A549 (cell line): ENCODE measurements around the gene PIH1D1. TPM values are rescaled to one million over a fixed set of nuclear protein-coding genes. Genes with fewer than 3 reads are reported as not detected.

ENCODE experiments used
- ATAC-seq, 2 experiments: fragments of 200-7000 bp in 1 of 2; fragments of >200 bp in 1 of 2; cut with Nextera tagmentation in 1 of 2; cut with Tn5 transposase in 1 of 2; 3 replicates each; pipeline versions ENCODE4 v1.8.0 to v1.9.1; 2018 to 2020; ENCODE audit warnings: mild to moderate bottlenecking in 1 of 2, moderate library complexity in 1 of 2
- CTCF ChIA-PET: fragments of 300-600 bp; sonication (Branson Sonifier 250); formaldehyde crosslinking; extraction: SDS; loops from one replicate; lab custom pipeline; 2021; ENCODE audit warnings: antibody characterized with exemption, inconsistent platforms; lab: Yijun Ruan, JAX
- POLR2A ChIA-PET: fragments of 350-600 bp; formaldehyde crosslinking; extraction: SDS; loops from one replicate; lab custom pipeline; 2021; ENCODE audit warnings: antibody characterized with exemption, inconsistent platforms; lab: Yijun Ruan, JAX
- DNase-seq, 2 experiments: peaks; one replicate each; pipeline versions ENCODE4 v3.0.0 to v3.0.0-alpha.2; 2011 to 2016; ENCODE audit warnings: low read depth in 1 of 2, low spot score in 1 of 2
- FAIRE-seq: peaks from 2 replicates; lab custom pipeline; 2011; peaks lifted over from hg19 to GRCh38; lab: Jason Lieb, UNC
- H3K27ac ChIP-seq, 2 experiments: fragments of >200 bp; sonication (Bioruptor Twin); formaldehyde crosslinking; 3 replicates each; pipeline ENCODE4 v1.5.1; 2016 to 2017
- H3K4me1 ChIP-seq: fragments of >200 bp; sonication (Bioruptor Twin); formaldehyde crosslinking; 3 replicates; pipeline ENCODE4 v1.6.1; 2016
- H3K4me2 ChIP-seq: fragments of >200 bp; sonication (Bioruptor Twin); formaldehyde crosslinking; 3 replicates; pipeline ENCODE4 v1.6.1; 2016
- H3K4me3 ChIP-seq: fragments of >200 bp; sonication (Bioruptor Twin); formaldehyde crosslinking; 3 replicates; pipeline ENCODE4 v1.5.1; 2016
- H3K9me3 ChIP-seq: fragments of >200 bp; sonication (Bioruptor Twin); formaldehyde crosslinking; 3 replicates; pipeline ENCODE4 v1.6.1; 2016
- ATOH8 ChIP-seq: fragments of 250-450 bp; sonication (Bioruptor Pico); IDR thresholded peaks from 2 replicates; pipeline ENCODE4 v1.5.0; 2020; ENCODE audit warnings: low read depth, mild to moderate bottlenecking, moderate library complexity
- CBX2 ChIP-seq: fragments of 200-600 bp; sonication (generic); IDR thresholded peaks from 2 replicates; pipeline ENCODE4 v1.6.1; 2016; ENCODE audit warnings: low read depth, mild to moderate bottlenecking, borderline replicate concordance
- CBX8 ChIP-seq: fragments of 200-600 bp; sonication (generic); IDR thresholded peaks from 2 replicates; pipeline ENCODE4 v1.6.1; 2016
- CEBPB ChIP-seq, 2 experiments: fragments of >200 bp in 1 of 2; sonication (Bioruptor Twin) in 1 of 2; formaldehyde crosslinking in 1 of 2; IDR thresholded peaks; 2 replicates each; pipeline ENCODE4 v1.6.1; 2012 to 2016
- CHD2 ChIP-seq: fragments of 150-350 bp; IDR thresholded peaks from 2 replicates; pipeline ENCODE4 v1.6.1; 2014; ENCODE audit warnings: low read length; ENCODE audit not compliant: partially characterized antibody
- EHMT2 ChIP-seq: fragments of 200-600 bp; sonication (generic); IDR thresholded peaks from 2 replicates; pipeline ENCODE4 v1.6.1; 2016; ENCODE audit warnings: antibody characterized with exemption, low read depth, mild to moderate bottlenecking, moderate library complexity
- ESRRA ChIP-seq: fragments of 150-350 bp; IDR thresholded peaks from 2 replicates; pipeline ENCODE4 v1.6.1; 2014; ENCODE audit warnings: mild to moderate bottlenecking, low read length, borderline replicate concordance
- FOSL2 ChIP-seq, 2 experiments: fragments of 450-650 bp in 1 of 2; fragments of >200 bp in 1 of 2; sonication (Bioruptor Twin) in 1 of 2; formaldehyde crosslinking; IDR thresholded peaks; 2 replicates each; pipeline versions ENCODE4 v1.5.0 to v1.6.1; 2016 to 2020; ENCODE audit warnings: mild to moderate bottlenecking in 1 of 2, moderate library complexity in 1 of 2
- FOXS1 ChIP-seq: fragments of 250-450 bp; sonication (Bioruptor Pico); IDR thresholded peaks from 2 replicates; pipeline ENCODE4 v1.5.0; 2020; ENCODE audit warnings: mild to moderate bottlenecking, moderate library complexity
- GATA3 ChIP-seq: IDR thresholded peaks from 2 replicates; pipeline ENCODE4 v1.6.1; 2012; ENCODE audit warnings: borderline replicate concordance
- HDAC2 ChIP-seq: fragments of 200-600 bp; sonication (generic); IDR thresholded peaks from 2 replicates; pipeline ENCODE4 v1.6.1; 2016
- HOXB13 ChIP-seq: fragments of 250-450 bp; sonication (Bioruptor Pico); IDR thresholded peaks from 2 replicates; pipeline ENCODE4 v1.5.0; 2020; ENCODE audit warnings: low read depth, mild to moderate bottlenecking, moderate library complexity
- HOXB5 ChIP-seq: fragments of 250-450 bp; sonication (Bioruptor Pico); IDR thresholded peaks from 2 replicates; pipeline ENCODE4 v1.5.0; 2020; ENCODE audit warnings: mild to moderate bottlenecking, moderate library complexity
- JUNB ChIP-seq: fragments of >200 bp; sonication (Bioruptor Twin); formaldehyde crosslinking; IDR thresholded peaks from 2 replicates; pipeline ENCODE4 v1.6.1; 2016
- MAFK ChIP-seq: fragments of 450-650 bp; IDR thresholded peaks from 2 replicates; pipeline ENCODE4 v1.6.1; 2014; ENCODE audit not compliant: partially characterized antibody
- MYC ChIP-seq: IDR thresholded peaks from 2 replicates; pipeline ENCODE4 v1.6.1; 2012; ENCODE audit warnings: mild to moderate bottlenecking, inconsistent platforms, low read length, improper control_type of control experiment, borderline replicate concordance
- NFE2L2 ChIP-seq: fragments of 150-350 bp; conservative IDR thresholded peaks from 2 replicates; pipeline ENCODE4 v1.6.1; 2014; ENCODE audit warnings: low read length
- NR3C1 ChIP-seq: fragments of >200 bp; sonication (Bioruptor Twin); formaldehyde crosslinking; IDR thresholded peaks from 3 replicates; pipeline ENCODE4 v1.6.1; 2017
- RAD21 ChIP-seq, 2 experiments: fragments of >200 bp in 1 of 2; sonication (Bioruptor Twin) in 1 of 2; formaldehyde crosslinking in 1 of 2; IDR thresholded peaks in 1 of 2; conservative IDR thresholded peaks in 1 of 2; 2 replicates in 1 of 2; 3 replicates in 1 of 2; pipeline ENCODE4 v1.6.1; 2012 to 2018; ENCODE audit warnings: inconsistent platforms in 1 of 2
- RCOR1 ChIP-seq: fragments of 150-350 bp; IDR thresholded peaks from 2 replicates; pipeline ENCODE4 v1.6.1; 2014; ENCODE audit warnings: antibody characterized with exemption, low read length, low read depth
- RNF2 ChIP-seq: fragments of 200-600 bp; sonication (generic); IDR thresholded peaks from 2 replicates; pipeline ENCODE4 v1.6.1; 2016; ENCODE audit warnings: low read depth, mild to moderate bottlenecking, antibody characterized with exemption, moderate library complexity, borderline replicate concordance
- TFCP2L1 ChIP-seq: fragments of 250-450 bp; sonication (Bioruptor Pico); IDR thresholded peaks from 2 replicates; pipeline ENCODE4 v1.5.0; 2021; ENCODE audit warnings: mild to moderate bottlenecking
- ZC3H11A ChIP-seq: fragments of 450-650 bp; IDR thresholded peaks from 2 replicates; pipeline ENCODE4 v1.6.1; 2014; ENCODE audit warnings: antibody characterized with exemption, mild to moderate bottlenecking
- ZFP36 ChIP-seq: fragments of 450-650 bp; IDR thresholded peaks from 2 replicates; pipeline ENCODE4 v1.6.1; 2014; ENCODE audit warnings: borderline replicate concordance; ENCODE audit not compliant: partially characterized antibody
- ZNF302 ChIP-seq: fragments of 250-450 bp; sonication (Bioruptor Pico); IDR thresholded peaks from 2 replicates; pipeline ENCODE4 v1.9.0; 2021; ENCODE audit warnings: inconsistent platforms, mild to moderate bottlenecking, moderate library complexity
- ZSCAN20 ChIP-seq: fragments of 250-450 bp; sonication (Bioruptor Pico); IDR thresholded peaks from 2 replicates; pipeline ENCODE4 v1.8.0; 2022; ENCODE audit warnings: mild to moderate bottlenecking, moderate library complexity
- WGBS: methylation state at CpG from one replicate; pipeline ENCODE4 v1.1.6; 2017; ENCODE audit errors: missing lambda C conversion rate; 5-methylcytosine and 5-hydroxymethylcytosine counted together
- polyA plus RNA-seq, 4 experiments: library from polyadenylated mRNA; depleted of rRNA in 3 of 4; stranded (reverse); fragments of >200 nt; fragmentation: RNase III in 1 of 4; extraction: RNeasy Plus Mini Kit Qiagen cat#74134 plus additional on column Dnase treatment in 1 of 4; gene quantifications; 2 replicates in 3 of 4; 3 replicates in 1 of 4; pipeline ENCODE4 v1.2.3, GENCODE V29; 2011 to 2017
- TF ChIP-seq, protein P1 (sequence below): fragments of 250-450 bp; sonication (Bioruptor Pico); IDR thresholded peaks from 2 replicates; pipeline ENCODE4 v1.5.0; 2021; ENCODE audit warnings: mild to moderate bottlenecking, moderate library complexity, borderline replicate concordance
- TF ChIP-seq, protein P2 (sequence below): fragments of >200 bp; sonication (Bioruptor Twin); formaldehyde crosslinking; IDR thresholded peaks from 2 replicates; pipeline ENCODE4 v1.6.1; 2016
- TF ChIP-seq, protein P3 (sequence below): IDR thresholded peaks from 2 replicates; pipeline ENCODE4 v1.6.1; 2012; ENCODE audit warnings: low read depth, borderline replicate concordance

The PIH1D1 gene
- polyA plus RNA-seq, 2 of the 4 experiments (the other 2 are of a cell fraction), result 89.7 to 114 TPM

- WGBS, result 20% methylated on average over 30 of the region's 30 CpGs
- Histone ChIP-seq H3K27ac (no peak overlapping the region), H3K4me2 (peak overlapping the region; percentile 52; the same call in 2 of the 3 replicates), H3K9me3 (no peaks in the 10 kb centered on the region), H3K4me1 (peaks cover 37% of the 10 kb centered on the region), H3K4me3 (no peak overlapping the region)
- ChIA-PET CTCF (interaction anchor here (0.7 to 13.8 kb wide), 10 partner anchors 7 to 145 kb away, joined by 3 to 141 read pairs (median 6); partner anchors contain the start of gene PIH1D1), POLR2A (interaction anchor here (1.6 kb wide), 1 partner anchor 64 kb away, joined by 3 read pairs; the partner anchor contains the start of gene TEAD2)
- TF ChIP-seq, protein P1, sequence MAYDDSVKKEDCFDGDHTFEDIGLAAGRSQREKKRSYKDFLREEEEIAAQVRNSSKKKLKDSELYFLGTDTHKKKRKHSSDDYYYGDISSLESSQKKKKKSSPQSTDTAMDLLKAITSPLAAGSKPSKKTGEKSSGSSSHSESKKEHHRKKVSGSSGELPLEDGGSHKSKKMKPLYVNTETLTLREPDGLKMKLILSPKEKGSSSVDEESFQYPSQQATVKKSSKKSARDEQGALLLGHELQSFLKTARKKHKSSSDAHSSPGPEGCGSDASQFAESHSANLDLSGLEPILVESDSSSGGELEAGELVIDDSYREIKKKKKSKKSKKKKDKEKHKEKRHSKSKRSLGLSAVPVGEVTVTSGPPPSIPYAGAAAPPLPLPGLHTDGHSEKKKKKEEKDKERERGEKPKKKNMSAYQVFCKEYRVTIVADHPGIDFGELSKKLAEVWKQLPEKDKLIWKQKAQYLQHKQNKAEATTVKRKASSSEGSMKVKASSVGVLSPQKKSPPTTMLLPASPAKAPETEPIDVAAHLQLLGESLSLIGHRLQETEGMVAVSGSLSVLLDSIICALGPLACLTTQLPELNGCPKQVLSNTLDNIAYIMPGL (CRISPR knock-in tag), result no peak
- no peak for TF ChIP-seq MYC
- no peak for TF ChIP-seq HDAC2
- TF ChIP-seq FOXS1 (CRISPR knock-in tag), result no peak
- TF ChIP-seq ESRRA, result no peak
- no peak for TF ChIP-seq TFCP2L1 (CRISPR knock-in tag)
- no peak for TF ChIP-seq JUNB
- TF ChIP-seq ZC3H11A, result no peak
- no peak for TF ChIP-seq RNF2
- TF ChIP-seq FOSL2 (IDR thresholded peaks at IDR 0.05), result no peak
- TF ChIP-seq FOSL2 (CRISPR knock-in tag; IDR thresholded peaks at IDR 0.05), result no peak
- no peak for TF ChIP-seq EHMT2
- TF ChIP-seq MAFK, result no peak
- TF ChIP-seq NFE2L2, result no peak
- TF ChIP-seq ZNF302, result no peak
- no peak for TF ChIP-seq ZSCAN20 (CRISPR knock-in tag)
- TF ChIP-seq, protein P2, sequence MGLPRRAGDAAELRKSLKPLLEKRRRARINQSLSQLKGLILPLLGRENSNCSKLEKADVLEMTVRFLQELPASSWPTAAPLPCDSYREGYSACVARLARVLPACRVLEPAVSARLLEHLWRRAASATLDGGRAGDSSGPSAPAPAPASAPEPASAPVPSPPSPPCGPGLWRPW, result no peak
- DNase-seq (no peak), ATAC-seq (no peak; a peak in 1 of 6 replicates), FAIRE-seq (no peak)
Measured at GRCh38 chr19:49425922-49426592, 25.6 kb downstream of the PIH1D1 start.

GRCh38 chr19:49425178-49425577 is 26.4 kb downstream of the PIH1D1 start, which contains the start of gene GFY:
Gene GFY (plus strand): TSS chr19:49425388. CDS start chr19:49426431, 1,043 bp downstream.
- Histone ChIP-seq H3K4me3 (no peak within 1 kb of the TSS), H3K27ac (no peak within 1 kb of the TSS), H3K4me2 (peak within 1 kb of the TSS; percentile 52; the same call in 2 of the 3 replicates), H3K9me3 (no peaks in the 10 kb centered on the region), H3K4me1 (peaks cover 37% of the 10 kb centered on the region)
- no peak for DNase-seq
- TF ChIP-seq CHD2, result no peak
- no peak for TF ChIP-seq ZFP36
- no peak for TF ChIP-seq CBX8
- TF ChIP-seq, protein P3, sequence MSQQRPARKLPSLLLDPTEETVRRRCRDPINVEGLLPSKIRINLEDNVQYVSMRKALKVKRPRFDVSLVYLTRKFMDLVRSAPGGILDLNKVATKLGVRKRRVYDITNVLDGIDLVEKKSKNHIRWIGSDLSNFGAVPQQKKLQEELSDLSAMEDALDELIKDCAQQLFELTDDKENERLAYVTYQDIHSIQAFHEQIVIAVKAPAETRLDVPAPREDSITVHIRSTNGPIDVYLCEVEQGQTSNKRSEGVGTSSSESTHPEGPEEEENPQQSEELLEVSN, result no peak
- no peak for TF ChIP-seq HOXB5 (CRISPR knock-in tag)
- TF ChIP-seq CEBPB (IDR thresholded peaks at IDR 0.05), result no peak
- no peak for TF ChIP-seq HDAC2
- no peak for TF ChIP-seq ZNF302
- no peak for TF ChIP-seq ATOH8 (CRISPR knock-in tag)
- TF ChIP-seq RAD21 (conservative IDR thresholded peaks at IDR 0.05 in 1 of 2, IDR thresholded peaks at IDR 0.05 in 1 of 2), result no peak
- no peak for TF ChIP-seq FOSL2 (IDR thresholded peaks at IDR 0.05)
- no peak for TF ChIP-seq FOSL2 (CRISPR knock-in tag; IDR thresholded peaks at IDR 0.05)
- no peak for TF ChIP-seq CBX2
- no peak for TF ChIP-seq HOXB13 (CRISPR knock-in tag)
- no peak for TF ChIP-seq NR3C1
- TF ChIP-seq GATA3, result no peak
- TF ChIP-seq RCOR1, result no peak
- no peak for TF ChIP-seq ZSCAN20 (CRISPR knock-in tag)
- ChIA-PET POLR2A (interaction anchor here (1.6 kb wide), 1 partner anchor 63 kb away, joined by 3 read pairs; the partner anchor contains the start of gene TEAD2), CTCF (interaction anchor here (0.6 to 13.8 kb wide), 11 partner anchors 8 to 199 kb away, joined by 3 to 141 read pairs (median 7); partner anchors contain the start of gene PIH1D1)
- ATAC-seq, result no peak
- 54% methylated on average over 7 of the region's 7 CpGs for WGBS
- no peak for FAIRE-seq
